ENCODE results near the gene XPR1.
"Not testable (repeated sequence)": the region's sequence is repeated elsewhere in the genome, so short reads cannot be mapped to it uniquely, and the experiment has no call there.

The XPR1 gene

GRCh38 chr1:180722586-180722985, 90.8 kb downstream of the XPR1 start:
- no peak for DNase-seq (ENCODE audit: low read depth in 2 of 2)

GRCh38 chr1:180724055-180724454, 92.2 kb downstream of the XPR1 start:
- DNase-seq (ENCODE audit: low read depth in 2 of 2) = no peak

GRCh38 chr1:180726024-180726423, 94.2 kb downstream of the XPR1 start:
- not testable (repeated sequence) for DNase-seq (ENCODE audit: low read depth in 2 of 2)

- not testable (repeated sequence) for DNase-seq (ENCODE audit: low read depth in 2 of 2)
Observed at GRCh38 chr1:180727751-180728150, 95.9 kb downstream of the XPR1 start.

GRCh38 chr1:180728472-180729106, 96.8 kb downstream of the XPR1 start:
- no peak for DNase-seq (ENCODE audit: low read depth in 2 of 2)

GRCh38 chr1:180731131-180731530, 99.3 kb downstream of the XPR1 start:
- no peak for DNase-seq (ENCODE audit: low read depth in 2 of 2)

GRCh38 chr1:180732866-180733265, 101.0 kb downstream of the XPR1 start:
- DNase-seq (ENCODE audit: low read depth in 2 of 2) = no peak

GRCh38 chr1:180734366-180734765, 102.5 kb downstream of the XPR1 start:
- no peak for DNase-seq (ENCODE audit: low read depth in 2 of 2)

GRCh38 chr1:180742663-180743062, 110.8 kb downstream of the XPR1 start:
- DNase-seq (ENCODE audit: low read depth in 2 of 2) = no peak

GRCh38 chr1:180743868-180744267, 112.0 kb downstream of the XPR1 start:
- no peak for DNase-seq (ENCODE audit: low read depth in 2 of 2)

- DNase-seq (ENCODE audit: low read depth in 2 of 2) = no peak
Observed at GRCh38 chr1:180745098-180745497, 113.3 kb downstream of the XPR1 start.

- no peak for DNase-seq (ENCODE audit: low read depth in 2 of 2)
Observed at GRCh38 chr1:180751921-180752320, 120.1 kb downstream of the XPR1 start.

- no peak for DNase-seq (ENCODE audit: low read depth in 2 of 2)
Observed at GRCh38 chr1:180754453-180754852, 122.6 kb downstream of the XPR1 start.

GRCh38 chr1:180757657-180758056, 125.8 kb downstream of the XPR1 start:
- DNase-seq (ENCODE audit: low read depth in 2 of 2) = no peak

GRCh38 chr1:180762796-180763195, 131.0 kb downstream of the XPR1 start:
- no peak for DNase-seq (ENCODE audit: low read depth in 2 of 2)

- no peak for DNase-seq (ENCODE audit: low read depth in 2 of 2)
Observed at GRCh38 chr1:180765151-180765550, 133.3 kb downstream of the XPR1 start.

GRCh38 chr1:180769889-180770288, 138.1 kb downstream of the XPR1 start:
- no peak for DNase-seq (ENCODE audit: low read depth in 2 of 2)

GRCh38 chr1:180773210-180773865, 141.5 kb downstream of the XPR1 start:
- no peak for DNase-seq (ENCODE audit: low read depth in 2 of 2)

- DNase-seq (ENCODE audit: low read depth in 2 of 2) = no peak
Observed at GRCh38 chr1:180775801-180776200, 144.0 kb downstream of the XPR1 start.

- no peak for DNase-seq (ENCODE audit: low read depth in 2 of 2)
Observed at GRCh38 chr1:180777072-180777689, 145.4 kb downstream of the XPR1 start.

- DNase-seq (ENCODE audit: low read depth in 2 of 2) = no peak
Observed at GRCh38 chr1:180778782-180779398, 147.1 kb downstream of the XPR1 start.

GRCh38 chr1:180779584-180779983, 147.8 kb downstream of the XPR1 start:
- no peak for DNase-seq (ENCODE audit: low read depth in 2 of 2)

GRCh38 chr1:180781718-180782117, 149.9 kb downstream of the XPR1 start:
- DNase-seq (ENCODE audit: low read depth in 2 of 2) = no peak
